ENCODE measurements around the gene DLG5. TPM values are rescaled to one million over a fixed set of nuclear protein-coding genes. Genes with fewer than 3 reads are reported as not detected.

DLG5 gene
- total and polyA plus RNA-seq, 2 experiments from 2014 or later, result 4.4 to 27.9 TPM

GRCh38 chr10:77843264-77843663 lies 83.3 kb downstream of the DLG5 start:
- WGBS, 2 experiments (ENCODE audit: low coverage in 1 of 2, low lambda C conversion rate in 2 of 2, missing lambda C conversion rate in 2 of 2), result 93 to 94% methylated on average over 11 of the region's 11 CpGs
- H3K79me2 ChIP-seq (ENCODE audit: insufficient read depth), result no peaks in the 10 kb centered on the region

GRCh38 chr10:77842652-77843212 lies 83.8 kb downstream of the DLG5 start:
- Histone ChIP-seq H2AFZ (no peak overlapping the region), H3K4me2 (ENCODE audit: unreplicated experiment) (no peak overlapping the region), H3F3A (ENCODE audit: insufficient read depth) (peaks cover 15% of the 10 kb centered on the region; the same call in 1 of the 2 replicates), H3K4me1 (ENCODE audit: insufficient read depth) (peaks cover 29% of the 10 kb centered on the region), H3K9me3 (ENCODE audit: low read depth) (no peaks in the 10 kb centered on the region), H3K79me2 (ENCODE audit: insufficient read depth) (no peaks in the 10 kb centered on the region), H4K20me1 (ENCODE audit: insufficient read depth) (no peaks in the 10 kb centered on the region), H3K36me3 (ENCODE audit: low read depth) (peaks cover 5% of the 10 kb centered on the region; the same call in 1 of the 2 replicates), H3K27ac (no peak overlapping the region), H3K4me3 (no peak overlapping the region), H3K27me3 (replicated peaks; ENCODE audit: insufficient read depth) (no peaks in the 10 kb centered on the region), H3K9me2 (ENCODE audit: insufficient read depth) (no peaks in the 10 kb centered on the region), H3K9ac (no peak overlapping the region)
- in situ Hi-C loops (cut with MboI), result no loop called here
- WGBS, 2 experiments (ENCODE audit: low coverage in 1 of 2, low lambda C conversion rate in 2 of 2, missing lambda C conversion rate in 2 of 2), result 96 to 100% methylated on average over 5 of the region's 5 CpGs
- no peak for DNase-seq
- TF ChIP-seq EZH2 (IDR thresholded peaks at IDR 0.05; ENCODE audit: insufficient read depth, poor library complexity, severe bottlenecking), result no peak
- TF ChIP-seq EZH2phosphoT487 (IDR thresholded peaks at IDR 0.05; ENCODE audit: insufficient read depth, low read depth), result no peak

More at GRCh38 chr10:77843264-77843663, 83.3 kb downstream of the DLG5 start:
- Histone ChIP-seq H2AFZ (no peak overlapping the region), H3K4me1 (ENCODE audit: insufficient read depth) (peaks cover 29% of the 10 kb centered on the region), H3K4me2 (ENCODE audit: unreplicated experiment) (no peak overlapping the region), H3F3A (ENCODE audit: insufficient read depth) (peaks cover 15% of the 10 kb centered on the region; the same call in 1 of the 2 replicates), H3K27ac (no peak overlapping the region), H4K20me1 (ENCODE audit: insufficient read depth) (no peaks in the 10 kb centered on the region), H3K9me2 (ENCODE audit: insufficient read depth) (no peaks in the 10 kb centered on the region), H3K36me3 (ENCODE audit: low read depth) (peaks cover 5% of the 10 kb centered on the region; the same call in 1 of the 2 replicates), H3K27me3 (replicated peaks; ENCODE audit: insufficient read depth) (no peaks in the 10 kb centered on the region), H3K9ac (no peak overlapping the region), H3K4me3 (no peak overlapping the region), H3K9me3 (ENCODE audit: low read depth) (no peaks in the 10 kb centered on the region)
- in situ Hi-C loops (cut with MboI), result no loop called here
- TF ChIP-seq EZH2 (IDR thresholded peaks at IDR 0.05; ENCODE audit: insufficient read depth, poor library complexity, severe bottlenecking), result no peak
- no peak for TF ChIP-seq EZH2phosphoT487 (IDR thresholded peaks at IDR 0.05; ENCODE audit: insufficient read depth, low read depth)
- no peak for DNase-seq

GRCh38 chr10:77841711-77842375 lies 84.7 kb downstream of the DLG5 start:
- Histone ChIP-seq H3K79me2 (ENCODE audit: insufficient read depth) (no peaks in the 10 kb centered on the region), H3K4me3 (no peak overlapping the region), H2AFZ (no peak overlapping the region), H3K9me3 (ENCODE audit: low read depth) (no peaks in the 10 kb centered on the region), H3K9me2 (ENCODE audit: insufficient read depth) (no peaks in the 10 kb centered on the region), H3K27me3 (replicated peaks; ENCODE audit: insufficient read depth) (no peaks in the 10 kb centered on the region), H3K9ac (no peak overlapping the region), H3K27ac (no peak overlapping the region), H3F3A (ENCODE audit: insufficient read depth) (peaks cover 15% of the 10 kb centered on the region; the same call in 1 of the 2 replicates), H3K4me2 (ENCODE audit: unreplicated experiment) (no peak overlapping the region), H3K4me1 (ENCODE audit: insufficient read depth) (peaks cover 22% of the 10 kb centered on the region), H3K36me3 (ENCODE audit: low read depth) (peaks cover 5% of the 10 kb centered on the region; the same call in 1 of the 2 replicates), H4K20me1 (ENCODE audit: insufficient read depth) (no peaks in the 10 kb centered on the region)
- TF ChIP-seq EZH2phosphoT487 (IDR thresholded peaks at IDR 0.05; ENCODE audit: insufficient read depth, low read depth), result no peak
- TF ChIP-seq EZH2 (IDR thresholded peaks at IDR 0.05; ENCODE audit: insufficient read depth, poor library complexity, severe bottlenecking), result no peak
- WGBS, 2 experiments (ENCODE audit: low coverage in 1 of 2, low lambda C conversion rate in 2 of 2, missing lambda C conversion rate in 2 of 2), result 95% methylated on average over 27 of the region's 27 CpGs
- DNase-seq, result no peak
- in situ Hi-C loops (cut with MboI), result no loop called here

- Histone ChIP-seq H3K9ac (no peak overlapping the region), H3K27me3 (replicated peaks; ENCODE audit: insufficient read depth) (no peaks in the 10 kb centered on the region), H3K4me1 (ENCODE audit: insufficient read depth) (peaks cover 12% of the 10 kb centered on the region), H3K79me2 (ENCODE audit: insufficient read depth) (no peaks in the 10 kb centered on the region), H3F3A (ENCODE audit: insufficient read depth) (peaks cover 14% of the 10 kb centered on the region; the same call in 1 of the 2 replicates), H3K9me2 (ENCODE audit: insufficient read depth) (no peaks in the 10 kb centered on the region), H2AFZ (no peak overlapping the region), H3K9me3 (ENCODE audit: low read depth) (no peaks in the 10 kb centered on the region), H3K4me3 (no peak overlapping the region), H3K36me3 (ENCODE audit: low read depth) (peaks cover 5% of the 10 kb centered on the region; the same call in 1 of the 2 replicates), H3K27ac (no peak overlapping the region), H4K20me1 (ENCODE audit: insufficient read depth) (no peaks in the 10 kb centered on the region), H3K4me2 (ENCODE audit: unreplicated experiment) (no peak overlapping the region)
- 95 to 98% methylated on average over 6 to 8 of the region's 8 CpGs for WGBS, 2 experiments (ENCODE audit: low coverage in 1 of 2, low lambda C conversion rate in 2 of 2, missing lambda C conversion rate in 2 of 2)
- TF ChIP-seq EZH2 (IDR thresholded peaks at IDR 0.05; ENCODE audit: insufficient read depth, poor library complexity, severe bottlenecking), result no peak
- no peak for TF ChIP-seq EZH2phosphoT487 (IDR thresholded peaks at IDR 0.05; ENCODE audit: insufficient read depth, low read depth)
- in situ Hi-C loops (cut with MboI), result no loop called here
- no peak for DNase-seq
Measured at GRCh38 chr10:77840636-77841035, 85.9 kb downstream of the DLG5 start.
